RWPE2 (cell line): ENCODE measurements around the gene ZNF117.

ENCODE experiments used
- ATAC-seq: fragments of 200-7000 bp; cut with Tn5 transposase; 3 replicates; pipeline ENCODE4 v1.9.1; 2021; ENCODE audit warnings: low read depth
- DNase-seq: peaks from one replicate; pipeline ENCODE4 v3.0.0-alpha.2; 2020; ENCODE audit warnings: low spot score
- H3K27ac ChIP-seq: fragments of 450-650 bp; 2 replicates; pipeline ENCODE4 v1.5.1; 2017; ENCODE audit warnings: mild to moderate bottlenecking; ENCODE audit not compliant: poor library complexity, severe bottlenecking
- H3K27me3 ChIP-seq: fragments of 250-450 bp; sonication (Bioruptor Pico); 2 replicates; pipeline ENCODE4 v1.5.1; 2021; ENCODE audit warnings: mild to moderate bottlenecking, moderate library complexity; ENCODE audit not compliant: insufficient read depth, poor library complexity, severe bottlenecking
- H3K36me3 ChIP-seq: fragments of 250-450 bp; sonication (Bioruptor Pico); 2 replicates; pipeline ENCODE4 v1.5.1; 2020; ENCODE audit warnings: low read depth, mild to moderate bottlenecking, moderate library complexity
- H3K4me1 ChIP-seq: fragments of 250-450 bp; sonication (Bioruptor Pico); 2 replicates; pipeline ENCODE4 v1.5.1; 2021; ENCODE audit warnings: mild to moderate bottlenecking, moderate library complexity; ENCODE audit not compliant: insufficient read depth, poor library complexity, severe bottlenecking
- H3K4me3 ChIP-seq: fragments of 250-450 bp; sonication (Bioruptor Pico); 2 replicates; pipeline ENCODE4 v1.5.1; 2021; ENCODE audit warnings: mild to moderate bottlenecking, moderate library complexity; ENCODE audit not compliant: severe bottlenecking
- H3K9me3 ChIP-seq: fragments of 250-450 bp; sonication (Bioruptor Pico); 2 replicates; pipeline ENCODE4 v1.5.1; 2021; ENCODE audit warnings: mild to moderate bottlenecking, moderate library complexity; ENCODE audit not compliant: severe bottlenecking
- TF ChIP-seq, protein P1 (sequence below): fragments of 450-650 bp; IDR thresholded peaks from one replicate; pipeline ENCODE4 v1.5.1; 2017; ENCODE audit warnings: mild to moderate bottlenecking, moderate library complexity; ENCODE audit not compliant: poor library complexity, severe bottlenecking

The ZNF117 gene

DNA sequence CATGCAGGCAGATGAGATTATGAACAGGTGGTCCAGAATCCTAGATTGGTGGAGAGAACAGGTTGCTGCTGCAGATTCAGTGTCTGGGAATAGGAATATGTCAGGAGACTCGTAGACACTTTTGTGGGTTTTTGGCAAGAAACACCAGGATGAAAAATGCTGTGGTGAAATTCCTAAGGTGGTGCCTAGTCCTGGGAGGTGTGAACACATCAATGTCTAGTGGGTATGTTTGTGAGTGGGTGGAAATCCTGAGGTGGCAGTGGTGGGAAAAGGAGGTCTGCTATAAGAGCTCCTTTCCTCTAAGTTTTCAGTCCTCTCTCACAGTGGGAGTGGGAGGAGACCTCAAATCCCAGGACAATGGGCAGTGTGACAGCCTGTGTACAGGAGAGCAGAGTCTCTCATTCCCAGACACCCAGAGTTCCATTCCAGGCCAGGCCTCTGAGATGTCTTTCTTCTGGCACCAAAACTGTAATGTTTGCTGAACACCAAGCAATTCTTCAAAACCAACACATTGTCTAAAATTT lies 10.5 kb upstream of the ZNF117 start:
- H3K9me3 ChIP-seq: peaks cover 14% of the 10 kb centered on the region
- TF ChIP-seq, protein P1, sequence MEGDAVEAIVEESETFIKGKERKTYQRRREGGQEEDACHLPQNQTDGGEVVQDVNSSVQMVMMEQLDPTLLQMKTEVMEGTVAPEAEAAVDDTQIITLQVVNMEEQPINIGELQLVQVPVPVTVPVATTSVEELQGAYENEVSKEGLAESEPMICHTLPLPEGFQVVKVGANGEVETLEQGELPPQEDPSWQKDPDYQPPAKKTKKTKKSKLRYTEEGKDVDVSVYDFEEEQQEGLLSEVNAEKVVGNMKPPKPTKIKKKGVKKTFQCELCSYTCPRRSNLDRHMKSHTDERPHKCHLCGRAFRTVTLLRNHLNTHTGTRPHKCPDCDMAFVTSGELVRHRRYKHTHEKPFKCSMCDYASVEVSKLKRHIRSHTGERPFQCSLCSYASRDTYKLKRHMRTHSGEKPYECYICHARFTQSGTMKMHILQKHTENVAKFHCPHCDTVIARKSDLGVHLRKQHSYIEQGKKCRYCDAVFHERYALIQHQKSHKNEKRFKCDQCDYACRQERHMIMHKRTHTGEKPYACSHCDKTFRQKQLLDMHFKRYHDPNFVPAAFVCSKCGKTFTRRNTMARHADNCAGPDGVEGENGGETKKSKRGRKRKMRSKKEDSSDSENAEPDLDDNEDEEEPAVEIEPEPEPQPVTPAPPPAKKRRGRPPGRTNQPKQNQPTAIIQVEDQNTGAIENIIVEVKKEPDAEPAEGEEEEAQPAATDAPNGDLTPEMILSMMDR: no peak

GRCh38 chr7:64999165-65000004 lies 8.5 kb upstream of the ZNF117 start:
- Histone ChIP-seq H3K27me3 (no peaks in the 10 kb centered on the region), H3K36me3 (peaks cover 21% of the 10 kb centered on the region), H3K4me1 (peaks cover 18% of the 10 kb centered on the region), H3K4me3 (no peak overlapping the region), H3K9me3 (peaks cover 14% of the 10 kb centered on the region), H3K27ac (peak overlapping the region; percentile 48)
- TF ChIP-seq, protein P1: no peak
- DNase-seq (no peak), ATAC-seq (peak; percentile 46)

More for the DNA sequence above, 10.5 kb upstream of the ZNF117 start:
- Histone ChIP-seq H3K27me3 (no peaks in the 10 kb centered on the region), H3K4me1 (peaks cover 21% of the 10 kb centered on the region), H3K27ac (no peak overlapping the region), H3K4me3 (no peak overlapping the region), H3K36me3 (peaks cover 21% of the 10 kb centered on the region)
- ATAC-seq (no peak), DNase-seq (no peak)

- DNase-seq (no peak), ATAC-seq (no peak)
- Histone ChIP-seq H3K4me3 (no peak overlapping the region), H3K4me1 (peaks cover 18% of the 10 kb centered on the region), H3K9me3 (peaks cover 14% of the 10 kb centered on the region), H3K36me3 (peaks cover 16% of the 10 kb centered on the region), H3K27me3 (no peaks in the 10 kb centered on the region), H3K27ac (peak overlapping the region; percentile 48)
- TF ChIP-seq, protein P1: no peak
Observed at GRCh38 chr7:64998865-64999164, 8.0 kb upstream of the ZNF117 start.

DNA sequence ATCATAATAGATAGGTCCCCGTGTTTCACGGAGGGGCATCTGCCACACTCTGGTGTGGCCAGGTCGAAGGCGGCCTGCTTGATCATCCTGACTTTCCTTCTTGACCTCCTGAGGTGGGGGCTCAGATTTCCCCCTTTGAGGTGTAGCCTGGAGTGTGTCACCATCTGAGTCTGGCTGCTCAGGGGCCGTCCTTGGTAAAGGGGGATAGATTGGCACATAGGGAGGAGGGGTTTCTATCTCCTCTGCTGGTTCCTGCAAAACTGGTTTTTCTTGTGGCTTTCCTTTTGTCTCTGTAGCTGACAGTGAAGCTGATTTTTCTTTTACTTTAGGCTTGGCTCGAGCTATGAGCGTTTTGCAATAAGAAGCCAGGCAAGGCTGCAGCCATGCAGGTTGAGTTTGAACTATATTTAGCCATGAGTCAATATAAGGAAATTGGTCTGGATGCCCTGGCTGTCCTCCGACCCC lies 7.1 kb upstream of the ZNF117 start:
- Histone ChIP-seq H3K27ac (peak overlapping the region; percentile 48), H3K36me3 (peaks cover 10% of the 10 kb centered on the region)
- ATAC-seq: peak; percentile 81

More for the DNA sequence above, 7.1 kb upstream of the ZNF117 start:
- DNase-seq: no peak
- peaks cover 14% of the 10 kb centered on the region for H3K9me3 ChIP-seq
- H3K4me3 ChIP-seq: no peak overlapping the region
- H3K27me3 ChIP-seq: no peaks in the 10 kb centered on the region
- H3K4me1 ChIP-seq: peaks cover 18% of the 10 kb centered on the region
- TF ChIP-seq, protein P1: no peak
